Nephron progenitor cell (in vitro differentiated cells): ENCODE results near the gene ADAM12.

ENCODE experiments used
- DNase-seq: peaks from one replicate; pipeline ENCODE4 v3.0.0; 2021
- H3K27ac Mint-ChIP-seq: 2 replicates; pipeline ENCODE4 v1.8.0; 2021; ENCODE audit warnings: mild to moderate bottlenecking, moderate library complexity, mixed read lengths
- H3K27me3 Mint-ChIP-seq: 2 replicates; pipeline ENCODE4 v1.8.0; 2021; ENCODE audit warnings: mild to moderate bottlenecking, low read depth, mixed read lengths; ENCODE audit not compliant: poor library complexity
- H3K36me3 Mint-ChIP-seq: 2 replicates; pipeline ENCODE4 v1.8.0; 2021; ENCODE audit warnings: low read depth, mixed read lengths
- H3K4me1 Mint-ChIP-seq: 2 replicates; pipeline ENCODE4 v1.8.0; 2021; ENCODE audit warnings: mixed read lengths
- H3K4me3 Mint-ChIP-seq: 2 replicates; pipeline ENCODE4 v1.8.0; 2021; ENCODE audit warnings: mild to moderate bottlenecking, moderate library complexity, mixed read lengths
- H3K9me3 Mint-ChIP-seq: 2 replicates; pipeline ENCODE4 v1.8.0; 2021; ENCODE audit warnings: mild to moderate bottlenecking, moderate library complexity, mixed read lengths
- TF ChIP-seq, protein P1 (sequence below): fragments of 200-600 bp; sonication (generic); IDR thresholded peaks from 2 replicates; pipeline ENCODE4 v1.5.0; 2021; ENCODE audit warnings: antibody characterized with exemption

ADAM12 gene

DNA sequence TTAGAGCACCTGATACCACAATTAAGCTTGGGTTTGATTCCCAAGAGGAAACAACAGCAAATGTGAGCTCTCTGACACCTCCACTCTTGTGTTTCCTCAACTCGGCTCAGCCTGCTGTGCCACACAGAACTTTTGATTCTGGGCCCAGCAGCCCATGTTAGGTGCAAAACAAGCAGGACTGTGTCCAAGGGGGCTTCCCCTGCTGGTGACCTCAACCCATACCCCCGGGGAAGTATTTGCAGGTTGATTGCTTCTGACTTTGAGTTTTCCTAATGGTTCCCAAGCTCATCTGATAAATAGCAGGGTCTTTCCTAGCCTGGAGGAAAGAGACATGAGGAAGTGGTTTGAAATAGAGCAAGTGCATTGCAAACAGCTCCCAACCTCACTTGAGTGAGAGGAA is 43.5 kb upstream of the ADAM12 start:
- TF ChIP-seq, protein P1, sequence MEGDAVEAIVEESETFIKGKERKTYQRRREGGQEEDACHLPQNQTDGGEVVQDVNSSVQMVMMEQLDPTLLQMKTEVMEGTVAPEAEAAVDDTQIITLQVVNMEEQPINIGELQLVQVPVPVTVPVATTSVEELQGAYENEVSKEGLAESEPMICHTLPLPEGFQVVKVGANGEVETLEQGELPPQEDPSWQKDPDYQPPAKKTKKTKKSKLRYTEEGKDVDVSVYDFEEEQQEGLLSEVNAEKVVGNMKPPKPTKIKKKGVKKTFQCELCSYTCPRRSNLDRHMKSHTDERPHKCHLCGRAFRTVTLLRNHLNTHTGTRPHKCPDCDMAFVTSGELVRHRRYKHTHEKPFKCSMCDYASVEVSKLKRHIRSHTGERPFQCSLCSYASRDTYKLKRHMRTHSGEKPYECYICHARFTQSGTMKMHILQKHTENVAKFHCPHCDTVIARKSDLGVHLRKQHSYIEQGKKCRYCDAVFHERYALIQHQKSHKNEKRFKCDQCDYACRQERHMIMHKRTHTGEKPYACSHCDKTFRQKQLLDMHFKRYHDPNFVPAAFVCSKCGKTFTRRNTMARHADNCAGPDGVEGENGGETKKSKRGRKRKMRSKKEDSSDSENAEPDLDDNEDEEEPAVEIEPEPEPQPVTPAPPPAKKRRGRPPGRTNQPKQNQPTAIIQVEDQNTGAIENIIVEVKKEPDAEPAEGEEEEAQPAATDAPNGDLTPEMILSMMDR: no peak
- DNase-seq: no peak

DNA sequence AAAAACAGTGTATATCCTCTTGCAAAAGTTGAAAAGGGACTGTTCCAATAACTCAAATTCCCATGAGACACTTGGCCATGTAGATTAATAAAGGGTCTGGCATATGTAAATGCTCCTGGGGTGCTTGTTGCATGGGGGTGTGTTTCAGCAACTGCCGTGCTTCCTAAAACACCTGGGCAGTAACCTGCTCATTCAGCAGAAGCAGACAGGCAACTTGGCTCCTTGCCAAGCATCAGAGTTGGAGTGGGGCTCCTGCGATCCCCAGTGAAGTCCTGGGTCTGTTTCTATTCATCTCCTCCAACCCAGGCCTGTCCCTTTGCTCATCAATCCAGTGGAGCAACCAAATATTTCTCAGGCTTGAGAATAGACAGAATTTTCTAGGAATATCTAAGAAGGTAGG is 42.2 kb upstream of the ADAM12 start:
- no peak for DNase-seq
- H3K36me3 Mint-ChIP-seq: no peaks in the 10 kb centered on the region
- no peak overlapping the region for H3K4me3 Mint-ChIP-seq
- no peaks in the 10 kb centered on the region for H3K9me3 Mint-ChIP-seq
- no peak overlapping the region for H3K27ac Mint-ChIP-seq
- TF ChIP-seq, protein P1: no peak
- peaks cover 8% of the 10 kb centered on the region for H3K4me1 Mint-ChIP-seq
- H3K27me3 Mint-ChIP-seq: peaks cover 15% of the 10 kb centered on the region

More for the DNA sequence above, 43.5 kb upstream of the ADAM12 start:
- no peak overlapping the region for H3K27ac Mint-ChIP-seq
- peaks cover 8% of the 10 kb centered on the region for H3K4me1 Mint-ChIP-seq
- peaks cover 17% of the 10 kb centered on the region for H3K27me3 Mint-ChIP-seq
- H3K36me3 Mint-ChIP-seq: no peaks in the 10 kb centered on the region
- H3K9me3 Mint-ChIP-seq: no peaks in the 10 kb centered on the region
- H3K4me3 Mint-ChIP-seq: no peak overlapping the region

DNA sequence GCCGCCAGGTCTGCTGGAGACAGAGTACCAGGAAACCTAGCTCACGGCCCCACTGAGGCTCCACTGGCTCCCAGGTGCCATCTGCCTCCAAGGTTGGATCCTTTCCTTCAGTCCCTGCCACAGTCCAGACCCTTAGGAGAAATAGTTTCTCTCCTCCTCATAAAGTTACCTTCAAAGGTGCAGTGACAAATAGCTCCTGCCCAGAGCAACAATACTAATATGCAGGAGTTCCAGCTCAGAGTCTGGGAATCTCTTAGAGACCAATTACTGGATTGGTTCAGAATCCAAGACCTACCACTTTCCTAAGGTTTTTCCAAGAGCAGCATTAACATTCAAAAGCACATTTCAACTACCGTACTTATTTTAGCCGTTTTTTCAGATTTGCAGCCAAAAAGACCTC is 41.0 kb upstream of the ADAM12 start:
- H3K27ac Mint-ChIP-seq: no peak overlapping the region
- H3K4me3 Mint-ChIP-seq: no peak overlapping the region
- no peak for DNase-seq
- TF ChIP-seq, protein P1: no peak
- peaks cover 8% of the 10 kb centered on the region for H3K4me1 Mint-ChIP-seq
- peaks cover under 1% of the 10 kb centered on the region for H3K36me3 Mint-ChIP-seq
- H3K9me3 Mint-ChIP-seq: peaks cover 10% of the 10 kb centered on the region
- peaks cover 15% of the 10 kb centered on the region for H3K27me3 Mint-ChIP-seq

DNA sequence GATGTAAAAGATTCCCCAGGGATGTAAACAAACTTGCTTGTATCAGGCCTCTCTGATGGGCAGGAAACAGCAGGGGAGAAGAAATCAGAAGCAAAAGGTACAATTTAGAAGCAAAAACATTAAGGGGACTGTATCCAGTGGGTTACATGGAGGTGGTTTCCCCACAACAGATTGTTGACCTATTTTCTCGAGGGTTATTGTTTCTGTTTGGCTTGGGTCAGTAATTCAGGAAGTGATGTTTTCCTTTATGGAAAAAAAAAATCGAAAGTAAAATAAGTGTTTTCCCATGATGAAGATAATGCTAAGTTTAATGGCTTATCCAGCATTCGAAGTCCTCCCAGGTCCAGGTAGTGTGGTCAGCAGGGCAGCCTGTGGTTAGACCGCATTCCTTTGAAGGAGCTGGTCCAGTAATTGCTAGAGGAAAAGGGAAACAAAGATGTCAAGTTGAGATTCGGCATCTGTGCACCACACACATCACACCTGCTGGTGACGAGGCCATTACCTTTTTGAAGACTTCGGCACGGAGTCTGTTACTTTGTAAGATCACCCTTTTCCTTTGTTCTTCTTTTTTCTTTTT is 37.3 kb upstream of the ADAM12 start:
- no peak for DNase-seq
- H3K9me3 Mint-ChIP-seq: peaks cover 36% of the 10 kb centered on the region
- H3K4me3 Mint-ChIP-seq: no peak overlapping the region
- no peak overlapping the region for H3K27ac Mint-ChIP-seq
- peaks cover 7% of the 10 kb centered on the region for H3K4me1 Mint-ChIP-seq
- peaks cover 9% of the 10 kb centered on the region for H3K27me3 Mint-ChIP-seq
- TF ChIP-seq, protein P1: no peak
- H3K36me3 Mint-ChIP-seq: peaks cover 7% of the 10 kb centered on the region

DNA sequence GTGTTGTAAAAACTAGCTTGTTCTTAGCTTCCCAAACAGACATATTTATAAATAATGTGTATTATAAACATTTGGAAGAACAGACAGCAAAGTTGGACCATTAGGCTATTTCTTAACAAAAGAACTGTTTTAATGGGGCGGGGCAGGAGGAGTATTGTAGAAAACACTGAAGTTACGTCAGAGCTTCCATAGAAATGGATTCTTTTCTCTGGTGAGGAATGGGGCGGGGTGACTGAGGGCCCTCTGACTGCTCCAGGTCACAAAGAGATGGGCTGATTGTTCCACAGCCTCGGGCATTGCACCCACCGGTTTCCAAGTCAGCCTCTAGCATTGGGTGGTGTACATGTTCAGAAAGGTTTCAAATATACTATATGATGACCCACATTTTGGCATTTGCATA is 36.8 kb upstream of the ADAM12 start:
- Mint-ChIP-seq H3K36me3 (peaks cover 7% of the 10 kb centered on the region), H3K9me3 (peaks cover 36% of the 10 kb centered on the region), H3K27ac (no peak overlapping the region), H3K27me3 (peaks cover 9% of the 10 kb centered on the region), H3K4me3 (no peak overlapping the region), H3K4me1 (peaks cover 7% of the 10 kb centered on the region)
- DNase-seq: no peak
- TF ChIP-seq, protein P1: no peak

DNA sequence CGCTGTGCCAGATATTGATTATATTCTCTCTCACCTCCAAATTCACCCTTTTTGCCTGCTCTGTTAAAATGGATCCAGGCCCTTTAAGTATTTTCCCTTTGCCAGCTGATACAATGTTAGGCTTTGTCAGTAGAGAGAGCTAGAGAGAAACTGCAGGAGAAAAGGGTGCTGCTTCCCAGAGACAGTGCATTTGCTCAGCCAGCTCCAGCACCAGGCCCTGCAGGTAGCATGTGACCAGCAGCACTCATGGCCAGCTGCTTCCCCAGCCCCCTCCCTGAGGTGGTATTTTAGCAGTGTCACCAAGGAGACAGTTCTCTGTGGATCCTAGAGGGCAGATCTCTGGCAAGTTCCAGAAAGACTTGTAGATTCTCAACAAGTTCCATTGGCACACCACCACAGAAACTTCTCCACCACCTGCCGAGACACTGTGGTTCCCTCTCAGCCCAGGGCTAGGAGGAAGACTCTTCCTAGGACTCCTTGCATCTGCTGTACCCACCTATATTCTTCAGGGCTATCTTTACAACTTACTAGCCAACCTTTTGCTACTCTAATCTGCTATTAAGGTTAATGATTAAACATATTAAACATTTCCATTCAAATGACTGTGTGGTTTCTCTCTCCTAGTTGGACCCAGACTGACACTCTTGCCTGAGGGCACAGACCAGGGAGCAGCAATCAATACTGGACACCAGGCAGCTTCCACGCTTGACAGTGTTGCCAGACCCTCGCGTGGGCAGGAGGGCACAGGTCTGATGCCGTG is 35.6 kb upstream of the ADAM12 start:
- Mint-ChIP-seq H3K4me3 (no peak overlapping the region), H3K27me3 (peaks cover 7% of the 10 kb centered on the region), H3K36me3 (peaks cover 7% of the 10 kb centered on the region), H3K9me3 (peaks cover 41% of the 10 kb centered on the region), H3K4me1 (peaks cover 7% of the 10 kb centered on the region), H3K27ac (no peak overlapping the region)
- TF ChIP-seq, protein P1: no peak
- no peak for DNase-seq
